GM12892 (cell line): ENCODE data around the gene AGGF1.

ENCODE experiments used
- POLR2A ChIP-seq: IDR thresholded peaks from 2 replicates; pipeline ENCODE4 v1.6.1; 2011; ENCODE audit warnings: low read depth, low read length, control low read depth
- POLR2AphosphoS5 ChIP-seq: IDR thresholded peaks from 2 replicates; pipeline ENCODE4 v1.6.1; 2011; ENCODE audit warnings: low read depth, low read length, control low read depth
- TAF1 ChIP-seq: IDR thresholded peaks from 2 replicates; pipeline ENCODE4 v1.6.1; 2011; ENCODE audit warnings: low read depth, mild to moderate bottlenecking, control low read depth, low read length, borderline replicate concordance

DNA sequence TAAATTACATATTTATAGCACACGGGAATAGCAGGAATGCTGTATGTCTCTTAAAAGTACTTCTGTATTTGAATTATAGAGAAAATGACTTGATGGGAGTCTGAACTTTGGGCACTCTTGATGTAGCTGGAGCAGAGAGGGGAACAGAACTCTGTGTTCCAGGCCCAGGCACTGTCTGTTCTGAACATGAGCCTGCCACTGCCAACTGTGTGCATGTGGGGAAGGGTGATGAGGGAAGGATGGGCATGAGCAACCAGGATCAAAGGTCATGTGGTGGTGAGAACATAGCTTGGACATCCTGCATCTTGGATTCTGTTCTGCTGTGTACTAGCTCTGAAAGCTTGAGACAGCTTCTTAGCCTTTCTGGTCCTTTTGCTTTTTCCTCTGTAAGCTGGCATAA, 73.3 kb downstream of the AGGF1 start:
- no peak for TF ChIP-seq TAF1
- no peak for TF ChIP-seq POLR2A
- TF ChIP-seq POLR2AphosphoS5: no peak
